Measurements from ENCODE around the gene FER. TPM values are rescaled to one million over a fixed set of nuclear protein-coding genes. Genes with fewer than 3 reads are reported as not detected.

Gene FER
- total RNA-seq, 1 experiment from 2014 or later, result 18.0 TPM

DNA sequence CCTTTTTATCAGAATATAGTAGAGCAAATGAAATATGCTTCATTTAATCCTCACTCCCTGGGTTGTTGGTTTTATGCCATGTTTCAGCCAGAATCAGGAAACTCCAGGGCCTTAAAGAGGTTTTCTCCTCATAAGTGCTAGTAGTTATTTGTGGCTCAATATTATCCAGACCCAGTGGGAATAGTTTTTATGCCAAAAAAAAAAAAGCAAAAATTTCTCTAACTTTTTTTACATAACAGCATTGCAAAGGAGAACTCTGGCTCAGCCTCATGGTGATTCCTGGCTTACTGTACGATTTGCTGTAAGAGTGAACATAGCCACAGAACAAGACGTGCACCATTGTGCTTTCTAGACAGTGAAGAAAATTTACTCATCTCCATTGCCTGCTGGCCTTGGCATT, 429.5 kb downstream of the FER start:
- Histone ChIP-seq H3K9ac (ENCODE audit: extremely low read depth, insufficient read length, low read length) (no peak overlapping the region), H4K91ac (ENCODE audit: insufficient read length, low read depth, low read length) (no peak overlapping the region), H3K9me3 (ENCODE audit: control insufficient read depth, low read depth, low read length) (no peaks in the 10 kb centered on the region), H2BK15ac (ENCODE audit: low read depth, low read length) (no peak overlapping the region), H4K5ac (ENCODE audit: insufficient read length, low read depth, low read length) (no peak overlapping the region), H4K8ac (replicated peaks; ENCODE audit: insufficient read length, low read depth, low read length) (no peak overlapping the region), H2BK5ac (ENCODE audit: insufficient read length, low read length) (no peak overlapping the region), H4K20me1 (ENCODE audit: control insufficient read depth, insufficient read depth, insufficient read length) (no peaks in the 10 kb centered on the region), H3K4me2 (ENCODE audit: insufficient read depth, insufficient read length, low read length) (no peak overlapping the region), H2BK20ac (ENCODE audit: low read depth, low read length, poor library complexity, severe bottlenecking) (no peak overlapping the region), H2AK5ac (ENCODE audit: insufficient read length, low read length) (no peak overlapping the region), H3K4me1 (ENCODE audit: insufficient read depth, low read length) (peaks cover 2% of the 10 kb centered on the region; the same call in 1 of the 2 replicates), H3K56ac (ENCODE audit: insufficient read length, low read depth, low read length) (no peak overlapping the region), H3K23ac (ENCODE audit: insufficient read length, low read depth, low read length) (no peak overlapping the region), H3K14ac (ENCODE audit: insufficient read depth, low read length) (no peak overlapping the region), H3K27me3 (ENCODE audit: insufficient read depth, low read length) (no peaks in the 10 kb centered on the region), H2BK12ac (ENCODE audit: insufficient read length, low read depth, low read length) (no peak overlapping the region), H3K4ac (ENCODE audit: low read depth, low read length) (no peak overlapping the region), H3K79me1 (ENCODE audit: insufficient read depth, low read depth, low read length, poor library complexity, severe bottlenecking) (no peaks in the 10 kb centered on the region), H3K23me2 (ENCODE audit: insufficient read length, low read depth, low read length, poor library complexity, severe bottlenecking) (no peaks in the 10 kb centered on the region), H2BK120ac (ENCODE audit: low read depth, low read length, poor library complexity, severe bottlenecking) (no peak overlapping the region), H3T11ph (ENCODE audit: low read length) (no peak overlapping the region), H3K79me2 (ENCODE audit: insufficient read depth, low read length) (no peaks in the 10 kb centered on the region), H3K18ac (ENCODE audit: insufficient read length, low read depth, low read length) (no peak overlapping the region), H2AFZ (ENCODE audit: low read length) (no peak overlapping the region), H3K27ac (ENCODE audit: insufficient read length, low read depth, low read length) (no peak overlapping the region)
- no peak overlapping the region for H3K4me3 Mint-ChIP-seq
- no CpG with 5 or more reads among the region's 2 CpGs for WGBS (ENCODE audit: extremely low coverage, insufficient read length, low lambda C conversion rate)
- peaks cover 13 to 19% of the 10 kb centered on the region in 2 experiments for H3K4me1 Mint-ChIP-seq
- no peaks in the 10 kb centered on the region for H3K36me3 Mint-ChIP-seq (ENCODE audit: insufficient read depth in 1 of 3, low read depth in 3 of 3)
- H3K9me3 Mint-ChIP-seq, result no peaks in the 10 kb centered on the region
- TF ChIP-seq, protein P1, sequence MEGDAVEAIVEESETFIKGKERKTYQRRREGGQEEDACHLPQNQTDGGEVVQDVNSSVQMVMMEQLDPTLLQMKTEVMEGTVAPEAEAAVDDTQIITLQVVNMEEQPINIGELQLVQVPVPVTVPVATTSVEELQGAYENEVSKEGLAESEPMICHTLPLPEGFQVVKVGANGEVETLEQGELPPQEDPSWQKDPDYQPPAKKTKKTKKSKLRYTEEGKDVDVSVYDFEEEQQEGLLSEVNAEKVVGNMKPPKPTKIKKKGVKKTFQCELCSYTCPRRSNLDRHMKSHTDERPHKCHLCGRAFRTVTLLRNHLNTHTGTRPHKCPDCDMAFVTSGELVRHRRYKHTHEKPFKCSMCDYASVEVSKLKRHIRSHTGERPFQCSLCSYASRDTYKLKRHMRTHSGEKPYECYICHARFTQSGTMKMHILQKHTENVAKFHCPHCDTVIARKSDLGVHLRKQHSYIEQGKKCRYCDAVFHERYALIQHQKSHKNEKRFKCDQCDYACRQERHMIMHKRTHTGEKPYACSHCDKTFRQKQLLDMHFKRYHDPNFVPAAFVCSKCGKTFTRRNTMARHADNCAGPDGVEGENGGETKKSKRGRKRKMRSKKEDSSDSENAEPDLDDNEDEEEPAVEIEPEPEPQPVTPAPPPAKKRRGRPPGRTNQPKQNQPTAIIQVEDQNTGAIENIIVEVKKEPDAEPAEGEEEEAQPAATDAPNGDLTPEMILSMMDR (conservative IDR thresholded peaks at IDR 0.05), result no peak
- H3K27ac Mint-ChIP-seq, result no peak overlapping the region
- DNase-seq, result no peak
- H3K27me3 Mint-ChIP-seq (ENCODE audit: low read depth), result no peaks in the 10 kb centered on the region
